Activated T-cell treated with anti-CD3 and anti-CD28 coated beads for 48 hours (primary cell): ENCODE data around the gene LIMS1.
"Not testable (repeated sequence)": the region's sequence is repeated elsewhere in the genome, so short reads cannot be mapped to it uniquely, and the experiment has no call there.

Source experiments
- DNase-seq: peaks from one replicate; pipeline ENCODE4 v3.0.0-alpha.2; 2020; ENCODE audit warnings: low read depth

LIMS1 gene

DNA sequence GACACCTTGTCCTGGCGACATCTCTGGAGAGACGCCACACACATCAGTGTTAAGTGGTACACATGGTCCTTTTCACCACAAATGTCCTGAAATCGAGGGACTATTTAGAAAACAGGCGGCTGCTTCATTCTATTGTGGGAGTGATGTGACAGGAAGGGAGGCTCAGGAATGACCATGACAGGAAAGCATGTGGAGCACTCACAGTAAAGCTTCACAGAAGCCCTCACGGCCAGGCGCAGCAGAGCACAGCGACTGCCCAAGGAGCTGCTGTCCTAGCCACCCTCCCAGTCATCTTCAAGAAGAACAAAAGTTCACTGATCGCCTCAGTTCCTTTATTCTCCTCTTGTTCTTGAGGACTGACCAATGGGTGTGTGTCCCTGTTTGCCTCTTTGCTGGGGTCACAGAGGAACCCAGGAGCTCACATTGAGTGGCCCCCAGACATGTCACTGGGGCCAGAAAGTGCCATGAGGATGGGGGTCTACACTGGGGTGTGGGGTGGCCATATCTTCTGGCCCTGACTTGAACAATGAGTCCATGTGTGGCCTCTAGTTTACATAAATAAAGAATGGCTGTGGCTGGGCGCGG is 100.4 kb downstream of the LIMS1 start:
- DNase-seq: no peak

DNA sequence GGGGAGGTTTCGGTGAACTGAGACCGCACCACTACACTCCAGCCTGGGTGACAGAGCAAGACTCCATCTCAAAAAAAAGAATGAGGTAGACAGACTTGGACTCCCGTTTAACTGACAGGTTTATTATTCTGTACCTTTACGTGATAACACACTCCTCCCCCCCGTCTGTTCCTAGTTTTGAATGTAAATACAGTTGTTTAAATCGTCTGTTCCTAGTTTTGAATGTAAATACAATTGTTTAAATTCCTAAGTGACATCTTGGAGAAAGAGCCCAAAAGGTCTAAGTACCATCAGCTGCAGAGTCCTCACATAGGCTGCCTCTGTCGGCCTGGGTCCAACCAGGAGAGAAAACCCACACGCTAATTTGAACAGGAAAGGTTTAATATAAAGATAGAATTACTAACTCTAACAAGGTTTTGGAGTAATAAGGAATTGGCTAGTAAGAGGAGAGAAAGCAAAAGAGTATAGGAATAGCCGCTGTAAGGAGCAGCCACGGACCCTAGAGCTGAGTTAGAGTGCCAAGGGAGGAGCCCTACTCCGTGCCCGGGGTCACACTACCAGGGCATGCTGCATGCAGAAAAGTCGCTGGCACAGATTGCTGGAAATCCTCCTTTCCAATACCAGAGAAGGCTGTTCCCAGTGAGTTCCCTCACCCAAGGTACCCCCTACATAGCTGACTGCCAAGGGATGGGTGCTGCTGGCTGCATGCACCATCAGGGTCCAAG is 101.5 kb downstream of the LIMS1 start:
- DNase-seq: no peak

DNA sequence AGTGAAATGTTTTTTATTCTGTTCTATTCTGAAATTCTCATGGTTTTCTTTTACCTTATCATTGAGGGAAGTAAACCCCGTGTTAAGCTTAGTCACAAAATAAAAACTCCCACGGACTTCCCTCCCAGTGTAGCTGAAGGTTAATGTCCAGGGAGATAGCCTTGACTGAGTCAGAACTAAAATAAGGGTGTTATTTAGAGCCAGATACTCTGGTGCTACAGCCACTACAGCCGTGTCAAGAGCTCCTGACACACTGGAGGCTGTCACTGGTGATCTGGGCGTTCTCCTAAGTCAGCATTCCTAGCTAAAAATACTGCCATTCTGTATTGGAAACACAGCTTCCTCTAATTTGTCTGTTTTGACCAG is 103.0 kb downstream of the LIMS1 start:
- no peak for DNase-seq

DNA sequence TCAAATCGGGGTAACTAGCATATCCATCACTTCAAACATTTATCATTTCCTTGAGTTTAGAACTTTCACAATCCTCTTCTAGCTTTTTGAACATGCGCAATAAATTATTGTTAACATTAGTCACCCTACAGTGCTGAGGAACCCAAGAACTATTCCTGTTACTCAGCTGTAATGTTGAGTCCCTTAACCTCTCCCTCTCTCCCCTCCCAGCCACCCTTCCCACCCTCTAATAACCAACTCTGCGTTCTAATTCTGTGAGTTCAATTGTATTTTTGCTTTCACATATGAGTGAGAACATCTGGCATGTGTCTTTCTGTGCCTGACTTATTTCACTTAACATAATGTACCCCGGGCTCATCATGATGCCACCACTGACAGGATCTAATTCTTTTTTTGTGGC is 106.5 kb downstream of the LIMS1 start:
- no peak for DNase-seq

DNA sequence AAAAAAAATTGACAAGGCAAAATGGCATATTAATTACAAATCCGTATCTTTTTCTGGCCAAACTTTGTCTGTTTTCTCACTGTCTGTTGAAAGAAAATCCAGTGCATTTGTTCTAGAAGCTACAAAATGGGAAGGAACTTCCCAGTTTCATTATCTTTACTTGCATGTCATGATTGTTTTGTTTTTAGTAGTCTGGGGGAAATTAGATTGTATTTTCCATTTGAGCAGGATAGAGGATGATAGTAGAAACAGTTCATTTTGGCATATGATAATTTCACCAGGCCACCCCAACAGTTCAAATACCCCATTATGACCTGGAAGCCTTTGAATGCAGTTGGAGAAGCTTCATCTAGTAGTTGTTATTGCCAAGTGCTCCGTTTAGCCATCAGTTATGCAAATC is 107.5 kb downstream of the LIMS1 start:
- DNase-seq: no peak

DNA sequence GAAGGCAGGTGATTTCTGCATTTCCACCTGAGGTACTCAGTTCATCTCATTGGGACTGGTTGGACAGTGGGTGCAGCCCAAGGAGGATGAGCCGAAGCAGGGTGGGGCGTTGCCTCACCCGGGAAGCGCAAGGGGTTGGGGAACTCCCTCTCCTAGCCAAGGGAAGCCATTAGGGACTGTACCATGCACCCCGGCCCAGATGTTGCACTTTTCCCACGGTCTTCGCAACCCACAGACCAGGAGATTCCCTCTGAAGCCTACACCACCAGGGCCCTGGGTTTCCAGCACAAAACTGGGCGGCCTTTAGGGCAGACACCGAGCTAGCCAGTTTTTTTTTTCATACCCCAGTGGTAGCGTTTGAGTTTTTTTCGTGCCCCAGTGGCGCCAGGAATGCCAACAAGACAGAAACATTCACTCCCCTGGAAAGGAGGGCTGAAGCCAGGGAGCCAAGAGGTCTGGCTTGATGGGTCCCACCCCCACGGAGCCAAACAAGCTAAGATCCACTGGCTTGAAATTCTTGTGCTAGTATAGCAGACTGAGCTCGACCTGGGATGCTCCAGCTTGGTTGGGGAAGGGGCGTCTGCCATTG is 109.1 kb downstream of the LIMS1 start:
- no peak for DNase-seq

DNA sequence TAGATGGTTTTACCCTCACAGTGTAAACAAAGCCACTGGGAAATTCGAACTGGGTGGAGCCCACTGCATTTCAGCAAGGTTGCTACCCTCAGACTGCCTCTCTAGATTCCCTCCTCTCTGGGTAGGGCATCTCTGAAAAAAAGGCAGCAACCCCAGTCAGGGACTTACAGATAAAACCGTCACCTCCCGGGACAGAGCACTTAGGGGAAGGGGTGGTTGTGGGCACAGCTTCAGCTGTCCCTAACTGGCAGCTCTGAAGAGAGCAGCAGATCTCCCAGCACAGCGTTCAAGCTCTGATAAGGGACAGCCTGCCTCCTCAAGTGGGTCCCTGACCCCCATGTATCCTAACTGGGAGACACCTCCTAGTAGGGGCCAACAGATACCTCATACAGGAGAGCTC is 109.6 kb downstream of the LIMS1 start:
- DNase-seq: not testable (repeated sequence)

DNA sequence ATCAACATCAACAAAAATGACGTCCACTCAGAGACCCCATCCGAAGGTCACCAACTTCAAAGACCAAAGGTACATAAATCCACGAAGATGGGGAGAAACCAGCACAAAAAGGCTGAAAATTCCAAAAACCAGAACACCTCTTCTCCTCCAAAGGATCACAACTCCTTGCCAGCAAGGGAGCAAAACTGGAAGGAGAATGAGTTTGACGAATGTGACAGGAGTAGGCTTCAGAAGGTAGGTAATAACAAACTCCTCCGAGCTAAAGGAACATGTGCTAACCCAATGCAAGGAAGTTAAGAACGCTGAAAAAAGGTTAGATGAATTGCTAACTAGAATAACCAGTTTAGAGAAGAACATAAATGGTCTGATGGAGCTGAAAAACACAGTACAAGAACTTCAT is 110.2 kb downstream of the LIMS1 start:
- DNase-seq: not testable (repeated sequence)

DNA sequence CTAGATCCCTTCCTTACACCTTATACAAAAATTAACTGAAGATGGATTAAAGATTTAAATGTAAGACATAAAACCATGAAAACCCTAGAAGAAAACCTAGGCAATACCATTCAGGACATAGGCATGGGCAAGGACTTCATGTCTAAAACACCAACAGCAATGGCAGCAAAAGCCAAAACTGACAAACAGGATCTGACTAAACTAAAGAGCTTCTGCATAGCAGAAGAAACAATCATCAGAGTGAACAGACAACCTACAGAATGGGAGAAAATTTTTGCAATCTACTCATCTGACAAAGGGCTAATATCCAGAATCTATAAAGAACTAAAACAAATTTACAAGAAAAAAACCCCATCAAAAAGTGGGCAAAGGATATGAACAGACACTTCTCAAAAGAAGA is 114.5 kb downstream of the LIMS1 start:
- not testable (repeated sequence) for DNase-seq

DNA sequence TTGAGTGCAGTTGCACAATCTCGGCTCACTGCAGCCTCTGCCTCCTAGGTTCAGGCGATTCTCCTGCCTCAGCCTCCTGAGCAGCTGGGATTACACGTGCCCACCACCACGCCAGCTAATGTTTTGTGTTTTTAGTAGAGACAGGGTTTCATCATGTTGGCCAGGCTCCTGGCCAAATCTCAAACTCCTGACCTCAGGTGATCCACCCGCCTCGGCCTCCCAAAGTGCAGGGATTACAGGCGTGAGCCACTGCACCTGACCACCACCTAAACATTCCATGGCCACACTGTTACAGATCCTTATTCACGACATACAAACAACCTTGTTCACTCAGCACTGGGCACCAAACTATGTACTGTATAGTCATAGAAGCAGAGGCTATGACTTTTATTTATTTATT is 116.2 kb downstream of the LIMS1 start:
- DNase-seq: not testable (repeated sequence)

DNA sequence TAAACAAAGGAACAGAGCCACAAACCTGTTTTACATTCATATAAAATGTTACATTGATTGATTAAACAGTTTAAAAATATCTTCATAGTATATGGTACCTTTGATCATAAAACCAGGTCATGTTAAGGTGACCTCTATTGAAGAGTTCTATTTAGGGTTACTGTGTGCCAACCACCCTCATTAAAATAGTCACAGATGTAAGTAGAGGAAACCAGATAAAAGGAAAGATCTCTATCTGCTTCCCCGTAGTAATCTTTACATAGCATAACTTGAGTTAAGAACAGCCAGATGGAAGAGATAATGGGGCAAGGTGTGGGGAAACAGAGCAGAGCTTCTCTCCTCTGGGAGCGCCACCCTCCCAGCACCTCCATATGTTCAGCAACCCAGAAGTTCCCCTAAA is 117.2 kb downstream of the LIMS1 start:
- not testable (repeated sequence) for DNase-seq

DNA sequence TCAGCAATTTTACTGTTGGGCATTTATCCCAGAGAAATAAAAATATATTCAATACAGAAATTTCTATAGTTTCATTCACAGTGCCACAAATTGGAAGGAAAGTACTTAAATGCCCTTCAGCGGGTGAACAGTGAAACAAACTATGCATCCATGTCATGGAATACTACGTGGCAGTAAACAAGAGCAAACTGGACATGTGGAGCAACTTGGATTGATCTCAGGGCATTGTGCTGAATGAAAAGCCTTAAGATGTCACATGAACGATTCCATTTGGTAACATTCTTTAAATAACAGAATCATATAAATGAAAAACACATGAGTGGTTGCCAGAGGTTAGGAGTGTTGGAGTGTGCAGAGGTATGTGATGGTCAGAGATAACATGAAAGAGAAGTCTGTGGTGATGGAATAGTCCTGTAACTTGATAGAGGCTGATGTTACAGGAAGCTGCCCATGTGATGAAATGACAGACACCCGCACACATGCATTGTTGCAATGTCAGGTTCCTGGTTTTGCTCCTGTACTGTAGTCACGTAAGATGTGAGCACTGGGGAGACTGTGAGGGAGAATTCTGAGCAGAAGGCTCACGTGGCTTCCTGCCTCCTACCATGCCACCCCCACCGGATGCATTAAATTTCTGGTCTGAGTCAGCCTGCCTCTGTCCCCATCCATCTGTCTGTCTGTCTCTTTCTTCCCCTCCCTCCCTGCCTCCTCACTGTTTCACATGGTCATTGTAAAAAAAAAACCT is 118.1 kb downstream of the LIMS1 start:
- peak; percentile 27 for DNase-seq

DNA sequence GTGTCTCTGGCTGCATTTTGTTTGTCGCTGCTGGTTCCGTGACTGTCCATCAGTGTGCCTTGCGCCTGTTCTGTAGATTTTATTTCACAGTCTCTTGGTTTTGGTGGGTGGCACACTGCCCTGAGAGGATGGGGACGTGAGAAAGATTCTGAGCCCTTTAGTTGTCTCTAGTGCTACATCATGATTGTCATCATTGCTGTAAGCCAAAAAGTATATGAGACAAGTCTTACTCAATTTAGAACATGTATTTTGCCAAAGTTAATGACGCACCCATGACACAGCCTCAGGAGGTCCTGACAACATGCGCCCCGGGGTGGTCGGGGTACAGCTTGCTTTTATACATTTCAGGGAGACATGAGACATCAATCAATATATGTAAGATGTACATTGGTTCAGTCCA is 119.2 kb downstream of the LIMS1 start:
- not testable (repeated sequence) for DNase-seq

DNA sequence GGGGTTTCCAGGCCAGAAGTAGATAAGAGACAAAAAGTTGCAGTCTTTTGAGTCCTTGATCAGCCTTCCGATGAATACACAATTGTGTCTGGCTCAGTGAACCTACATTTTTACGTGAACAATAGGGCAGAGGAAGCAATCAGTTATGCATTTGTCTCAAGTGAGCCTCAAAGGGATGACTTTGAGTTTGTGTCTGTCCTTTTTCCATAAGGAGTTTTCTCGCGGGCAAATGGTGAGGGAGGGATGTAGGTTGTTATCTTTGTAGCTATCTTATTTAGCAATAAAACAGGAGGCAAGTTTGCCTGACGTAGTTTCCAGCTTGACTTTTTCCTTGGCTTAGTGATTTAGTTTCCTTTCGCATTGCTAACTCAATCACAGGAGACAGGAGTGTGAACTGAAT is 119.6 kb downstream of the LIMS1 start:
- not testable (repeated sequence) for DNase-seq

DNA sequence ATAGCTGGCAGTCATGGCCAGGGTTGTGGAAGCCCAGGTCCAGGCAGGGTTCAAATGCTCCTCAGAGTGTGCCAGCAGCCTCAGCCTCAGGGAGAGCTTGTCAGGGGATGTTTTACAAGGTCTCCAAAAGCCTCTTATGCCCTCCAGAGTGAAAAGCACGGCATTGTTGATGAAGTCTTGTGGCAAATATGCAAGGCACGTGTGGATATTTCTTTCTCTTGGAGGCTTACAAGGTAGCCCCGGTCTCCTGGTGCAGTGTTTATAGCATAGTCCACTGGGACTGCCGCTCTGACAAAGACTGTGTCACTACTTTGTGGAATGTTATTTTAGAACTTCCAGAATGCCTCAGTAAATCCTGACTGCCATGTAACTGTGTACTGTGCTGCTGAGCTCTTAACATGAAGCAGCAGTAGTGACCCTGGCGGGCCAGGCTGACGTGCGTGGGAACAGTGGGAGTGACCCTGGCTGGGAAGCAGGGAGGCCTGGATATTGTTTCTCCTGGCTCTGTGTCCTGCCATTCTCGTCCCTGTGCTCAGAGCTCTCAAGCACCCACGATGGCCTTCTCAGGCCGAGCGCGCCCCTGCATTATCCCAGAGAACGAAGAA is 120.4 kb downstream of the LIMS1 start:
- DNase-seq: not testable (repeated sequence)

DNA sequence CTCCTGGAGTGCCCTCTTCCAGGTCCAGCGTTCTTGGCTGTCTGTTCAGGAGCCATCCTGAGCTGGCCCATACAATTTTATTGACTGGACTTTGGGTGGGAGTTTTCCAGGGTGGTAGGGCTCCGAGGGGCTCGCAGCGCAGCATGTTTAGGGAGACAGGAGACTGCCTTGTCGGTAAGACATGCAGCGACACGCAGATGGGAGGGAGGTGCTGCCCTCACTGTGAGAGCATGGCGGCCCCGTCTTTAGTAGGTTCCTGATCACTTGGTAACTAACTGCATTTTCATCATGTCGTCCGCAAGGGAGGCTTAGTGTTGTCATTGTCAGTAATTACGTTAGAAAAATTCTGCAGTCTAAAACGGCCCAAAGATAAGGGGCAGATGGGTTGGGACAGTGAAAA is 121.0 kb downstream of the LIMS1 start:
- DNase-seq: not testable (repeated sequence)

DNA sequence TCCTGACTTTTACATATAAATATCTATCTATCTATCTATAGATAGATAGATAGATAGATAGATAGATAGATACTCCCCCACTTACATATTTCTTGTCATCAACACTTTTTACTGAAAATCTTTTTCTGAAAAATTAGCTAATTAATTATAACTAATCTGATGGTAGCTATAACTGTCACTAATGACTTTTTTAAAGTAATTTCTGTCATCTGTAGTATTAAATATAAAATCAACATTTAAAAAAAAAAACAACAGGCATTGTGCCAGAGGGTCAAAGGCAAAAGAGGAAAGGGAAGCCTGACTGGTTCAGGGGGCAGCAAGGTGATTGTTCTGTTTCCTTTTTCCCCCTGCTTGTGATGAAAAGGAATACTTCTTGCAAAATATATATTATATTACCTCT is 122.0 kb downstream of the LIMS1 start:
- DNase-seq: not testable (repeated sequence)

DNA sequence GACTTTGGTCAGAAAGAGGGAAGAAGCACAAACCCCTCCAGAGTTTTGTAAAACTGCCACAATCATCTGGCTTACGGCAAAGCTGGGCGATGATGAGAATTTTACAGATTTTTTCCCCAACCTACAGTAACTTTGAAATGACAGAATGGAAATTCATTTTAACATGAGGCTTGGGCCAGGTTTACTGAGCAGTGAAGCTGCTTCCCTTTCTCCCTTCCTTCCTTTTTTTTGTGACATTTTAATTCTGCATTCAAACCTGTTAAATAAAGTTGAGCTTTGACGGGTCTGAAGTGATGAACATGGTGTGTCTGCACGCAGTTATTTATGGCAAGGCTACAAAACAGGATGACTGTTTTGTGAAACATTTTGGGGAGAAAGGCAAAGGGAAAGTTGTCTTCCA is 123.2 kb downstream of the LIMS1 start:
- not testable (repeated sequence) for DNase-seq

DNA sequence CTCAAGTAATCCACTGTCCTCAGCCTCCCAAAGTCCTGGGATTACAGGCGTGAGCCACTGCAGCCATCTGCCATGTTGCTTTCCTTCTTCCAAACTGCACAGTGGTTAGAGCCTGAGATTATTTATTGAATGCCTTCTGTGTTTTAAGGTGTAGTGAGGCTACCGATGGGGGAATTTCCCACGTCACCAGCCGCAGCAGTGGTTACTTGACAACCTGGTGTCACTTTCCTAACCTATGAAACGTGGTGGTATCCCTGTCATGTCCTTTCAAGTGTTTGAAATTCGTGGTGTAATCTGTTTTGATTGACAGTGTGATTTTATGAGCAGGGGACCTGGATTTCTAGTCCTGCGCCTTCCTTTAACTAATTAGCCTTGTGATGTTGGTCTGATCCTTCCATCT is 124.3 kb downstream of the LIMS1 start:
- not testable (repeated sequence) for DNase-seq

DNA sequence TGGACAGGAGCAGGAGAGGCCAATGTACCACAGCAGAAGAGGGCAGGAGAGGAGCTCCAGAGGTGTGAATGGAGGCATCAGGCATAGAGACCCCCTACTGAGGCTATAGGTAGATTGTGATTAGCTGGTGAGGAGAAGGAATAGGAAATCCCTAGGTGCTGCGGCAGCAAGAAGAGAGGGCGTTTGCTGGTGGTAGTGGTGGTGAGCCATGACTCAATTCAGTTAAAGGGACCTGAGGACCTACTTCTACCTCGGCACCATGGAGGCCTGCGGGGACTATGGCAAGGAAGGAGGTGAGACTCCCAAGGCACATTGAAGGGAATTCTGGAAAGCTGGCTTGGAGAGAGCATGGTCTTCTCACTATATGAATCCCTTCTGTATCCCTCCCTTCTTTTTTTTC is 127.2 kb downstream of the LIMS1 start:
- not testable (repeated sequence) for DNase-seq

DNA sequence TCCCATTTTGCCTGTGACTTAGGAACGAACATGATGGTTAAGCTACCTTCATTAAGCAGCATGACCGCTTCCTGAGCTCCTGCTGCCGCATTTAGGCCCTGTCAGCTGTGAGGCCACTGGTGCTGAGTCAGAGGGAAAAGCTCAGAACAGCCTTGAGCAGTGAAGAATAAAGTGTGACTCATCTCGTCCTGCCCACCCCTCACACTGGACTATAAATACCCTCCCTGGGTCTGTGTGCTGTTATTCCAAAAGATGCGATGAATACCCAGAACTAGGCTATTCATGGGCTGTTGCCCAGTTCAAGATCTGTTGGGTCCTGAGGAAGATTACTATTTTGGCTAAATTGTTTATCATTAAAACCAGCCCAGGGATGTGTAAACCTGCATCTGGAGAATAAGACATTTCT is 127.9 kb downstream of the LIMS1 start:
- not testable (repeated sequence) for DNase-seq

DNA sequence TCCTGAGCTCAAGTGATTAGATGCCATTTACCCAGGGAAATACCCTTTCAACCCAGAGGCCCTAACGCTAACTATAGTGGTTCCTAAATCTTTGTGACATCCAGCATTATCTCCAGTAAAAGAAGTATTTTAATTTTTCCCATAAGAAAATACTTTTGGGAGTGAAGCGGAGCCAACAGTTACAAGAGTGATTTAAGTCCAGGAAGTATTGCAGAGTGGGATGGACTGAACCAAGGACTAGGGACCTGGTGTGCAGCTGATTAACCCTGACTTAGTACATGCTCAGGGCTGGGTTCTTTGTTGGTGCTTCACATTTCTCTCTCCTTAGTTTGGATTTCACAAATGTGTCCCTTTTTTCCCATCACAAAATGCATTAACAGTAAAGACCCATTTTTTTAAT is 129.1 kb downstream of the LIMS1 start:
- not testable (repeated sequence) for DNase-seq
